GM19035 (cell line): ENCODE measurements around the gene DBNL.
A peak's percentile ranks its signal among the peaks of the same experiment; 100 is the strongest.

Experiments
- ATAC-seq: cut with Tn5 transposase; IDR thresholded peaks from one replicate; pipeline ENCODE4 v1.9.1; 2021; ENCODE audit not compliant: unreplicated experiment

The DBNL gene

GRCh38 chr7:44076101-44076895 is 31.8 kb downstream of the DBNL start:
- ATAC-seq = no peak

- ATAC-seq = no peak
These were observed 32.6 kb downstream of the DBNL start for GRCh38 chr7:44077061-44077460.

GRCh38 chr7:44077681-44078091 is 33.2 kb downstream of the DBNL start:
- ATAC-seq = no peak

- no peak for ATAC-seq
These were observed 34.0 kb downstream of the DBNL start for GRCh38 chr7:44078521-44078920.

- no peak for ATAC-seq
These were observed 35.0 kb downstream of the DBNL start for GRCh38 chr7:44079331-44080021.

DNA sequence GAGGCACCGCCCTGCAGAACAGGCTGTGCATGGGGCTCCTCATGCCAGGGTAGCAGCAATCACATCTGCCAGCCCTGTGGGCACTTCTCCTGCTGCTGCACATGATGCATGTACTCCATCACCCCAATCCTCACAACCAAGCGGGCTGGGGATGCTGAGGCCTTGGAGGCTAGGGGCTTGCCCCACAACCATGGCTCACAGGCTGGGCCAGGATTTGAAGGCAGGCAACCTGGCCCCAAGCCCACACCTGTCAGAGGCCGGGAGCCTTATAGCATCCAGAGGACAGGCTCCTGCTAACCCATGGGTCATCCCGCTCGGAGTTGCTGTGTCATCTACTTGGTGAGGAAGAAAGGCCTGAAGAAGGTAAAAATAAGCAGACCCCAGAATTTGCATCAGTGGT is 35.6 kb downstream of the DBNL start:
- no peak for ATAC-seq

DNA sequence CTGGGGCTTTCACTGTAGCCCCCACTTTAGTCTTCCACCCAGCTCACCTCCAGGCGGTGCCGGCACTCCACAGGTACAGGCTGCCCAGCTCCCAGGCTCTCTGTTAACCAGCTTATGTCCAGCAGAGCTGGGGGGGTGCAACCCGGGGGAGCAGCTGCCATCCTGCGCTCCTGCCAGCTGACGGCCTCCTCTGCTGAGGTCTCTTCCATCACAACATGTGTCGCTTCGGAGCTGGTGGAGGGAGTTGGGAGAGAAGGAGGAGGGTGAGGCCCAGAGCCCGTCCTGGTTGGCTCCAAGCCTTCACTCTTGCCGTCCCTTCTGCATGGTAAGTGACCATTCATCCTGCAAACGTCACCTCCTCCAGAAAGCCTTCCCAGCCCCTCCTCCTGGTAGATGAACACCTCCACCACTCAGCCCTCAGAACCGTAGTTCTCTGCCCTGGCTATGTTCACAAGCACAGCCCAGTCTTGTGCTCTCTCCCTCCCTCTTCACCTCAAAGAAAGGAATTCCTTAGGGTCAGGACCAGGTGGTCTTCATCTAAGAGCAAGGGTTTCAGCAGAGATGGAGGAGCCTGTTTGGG is 36.3 kb downstream of the DBNL start:
- ATAC-seq = no peak

DNA sequence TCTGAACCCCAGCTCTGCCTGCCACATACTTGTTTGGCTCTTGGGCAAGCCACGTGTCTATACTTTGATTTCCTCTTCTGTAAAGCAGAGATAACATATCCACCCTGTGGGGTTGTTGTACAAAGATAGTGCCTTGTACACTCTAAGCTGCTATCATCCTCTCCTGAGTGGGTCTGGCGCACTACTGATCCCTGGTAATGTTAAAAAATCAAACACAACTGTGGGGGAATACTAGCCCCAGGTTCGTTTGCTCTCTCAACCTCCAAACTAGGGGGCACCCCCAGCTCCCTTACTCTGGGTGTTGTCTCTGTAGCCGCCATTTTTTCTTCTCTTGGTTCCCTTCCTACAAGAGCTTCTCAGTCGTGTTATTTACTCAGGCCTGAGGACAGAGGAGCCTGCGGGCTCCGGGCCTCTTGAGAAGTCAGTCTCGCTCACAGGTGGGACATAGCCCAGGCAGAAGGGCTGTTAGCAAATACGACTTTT is 36.8 kb downstream of the DBNL start:
- ATAC-seq = no peak

GRCh38 chr7:44082541-44083207 is 38.2 kb downstream of the DBNL start:
- peak; percentile 90 for ATAC-seq

- no peak for ATAC-seq
These were observed 39.3 kb downstream of the DBNL start for GRCh38 chr7:44083796-44084195.

DNA sequence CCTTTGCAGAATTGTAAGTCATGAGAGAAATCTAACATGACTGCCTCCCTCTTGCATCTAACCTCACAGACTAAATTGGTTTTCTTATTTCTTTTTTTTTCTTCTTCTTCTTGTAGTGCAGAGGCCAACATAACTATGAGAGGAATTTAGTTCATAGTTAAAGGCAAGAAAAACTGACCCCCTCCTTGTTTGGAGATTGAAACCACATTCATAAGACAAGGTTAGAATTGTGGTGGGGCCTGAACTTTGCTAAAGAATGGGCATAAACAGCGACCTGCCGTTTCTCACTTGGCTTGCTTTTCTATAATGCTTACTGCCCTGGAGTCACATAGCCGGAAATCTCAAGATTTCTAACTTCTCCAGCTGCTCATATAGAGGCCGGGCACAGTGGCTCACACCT is 40.2 kb downstream of the DBNL start:
- no peak for ATAC-seq

GRCh38 chr7:44085546-44085945 is 41.0 kb downstream of the DBNL start:
- ATAC-seq = no peak

DNA sequence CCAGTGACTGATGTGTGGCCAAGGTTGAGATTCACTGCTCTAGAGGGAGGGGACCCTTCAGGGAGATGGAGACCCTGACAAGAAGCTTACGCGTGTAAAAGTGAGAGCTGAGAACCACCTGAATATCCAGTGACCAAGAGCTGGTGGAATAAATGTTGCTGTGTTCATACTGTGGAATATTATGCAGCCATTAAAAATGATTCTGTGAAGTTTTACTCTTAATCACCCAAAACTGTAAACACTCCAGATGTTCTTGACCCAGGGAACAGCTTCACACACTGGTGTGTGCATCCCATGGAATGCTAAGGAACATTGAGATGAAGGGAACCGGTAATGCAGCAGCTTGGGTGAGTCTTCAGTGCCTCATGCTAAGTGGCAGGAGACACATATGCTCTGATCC is 42.1 kb downstream of the DBNL start:
- no peak for ATAC-seq

DNA sequence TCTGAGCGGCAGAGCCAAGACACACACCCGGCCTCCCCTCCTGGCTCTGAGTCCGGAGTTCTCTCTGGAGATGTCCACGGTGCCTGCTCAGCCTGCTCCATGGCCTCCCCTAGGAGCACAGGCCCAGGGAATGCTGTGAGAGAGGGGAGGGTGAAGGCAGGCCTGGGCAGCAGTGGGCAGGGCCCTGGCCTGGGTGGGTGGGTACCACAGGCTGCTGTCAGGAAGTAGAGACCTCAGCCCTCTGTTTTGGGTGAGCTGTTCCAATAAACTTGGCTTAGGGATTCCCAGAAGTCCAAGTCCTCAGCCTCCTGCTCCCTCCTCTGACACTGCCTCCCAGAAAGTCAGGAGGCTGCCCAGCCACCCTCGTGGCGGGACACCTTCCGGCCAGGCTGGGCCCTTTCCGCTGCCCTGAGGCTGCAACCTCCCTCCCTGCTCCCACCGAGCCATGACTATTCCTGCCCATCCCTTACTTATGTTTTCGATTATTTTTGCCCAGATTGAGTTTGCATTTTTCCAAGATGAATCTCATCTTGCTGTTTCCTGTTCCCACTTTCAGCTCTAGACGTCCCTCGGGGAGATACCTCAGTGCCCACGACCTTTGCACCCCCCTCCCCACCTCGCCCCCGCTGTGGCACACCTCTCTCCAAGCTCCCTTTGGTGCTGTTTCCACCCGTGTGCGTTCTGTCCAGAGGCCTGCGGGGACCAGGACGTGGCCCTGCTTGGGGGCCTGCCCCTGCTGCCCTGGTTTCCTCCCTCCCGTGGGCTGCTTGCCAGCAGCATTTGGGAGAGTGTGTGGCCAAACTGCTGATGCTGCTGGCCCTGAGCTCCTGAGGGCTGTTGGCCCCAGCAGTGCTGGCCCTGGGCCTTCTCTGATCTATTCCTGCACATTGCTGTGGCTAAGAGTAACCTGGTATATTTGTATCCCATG is 43.7 kb downstream of the DBNL start:
- no peak for ATAC-seq

DNA sequence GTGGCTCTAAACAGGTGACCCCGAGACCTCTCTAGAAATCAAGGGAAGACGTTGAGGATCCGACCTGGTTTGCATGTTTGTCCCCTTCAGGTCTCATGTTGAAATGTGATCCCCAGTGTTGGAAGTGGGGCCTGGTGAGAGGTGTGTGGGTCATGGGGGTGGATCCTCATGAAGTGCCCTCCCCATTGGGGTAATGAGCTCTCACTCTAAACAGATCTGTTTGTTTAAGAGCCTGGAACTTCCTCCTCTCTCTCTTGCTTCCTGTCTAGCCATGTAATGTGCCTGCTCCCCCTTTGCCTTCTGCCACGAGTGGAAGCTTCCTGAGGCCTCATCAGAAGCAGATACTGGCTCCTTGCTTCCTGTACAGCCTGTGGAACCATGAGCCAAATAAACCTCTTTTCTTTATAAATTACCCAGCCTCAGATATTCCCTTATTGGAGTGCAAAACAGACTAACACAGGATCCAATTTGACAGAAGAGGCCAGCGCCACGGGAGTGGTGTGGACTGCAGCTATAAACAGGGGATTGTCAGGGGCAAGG is 48.7 kb downstream of the DBNL start:
- no peak for ATAC-seq

GRCh38 chr7:44094365-44094764 is 49.9 kb downstream of the DBNL start:
- no peak for ATAC-seq

DNA sequence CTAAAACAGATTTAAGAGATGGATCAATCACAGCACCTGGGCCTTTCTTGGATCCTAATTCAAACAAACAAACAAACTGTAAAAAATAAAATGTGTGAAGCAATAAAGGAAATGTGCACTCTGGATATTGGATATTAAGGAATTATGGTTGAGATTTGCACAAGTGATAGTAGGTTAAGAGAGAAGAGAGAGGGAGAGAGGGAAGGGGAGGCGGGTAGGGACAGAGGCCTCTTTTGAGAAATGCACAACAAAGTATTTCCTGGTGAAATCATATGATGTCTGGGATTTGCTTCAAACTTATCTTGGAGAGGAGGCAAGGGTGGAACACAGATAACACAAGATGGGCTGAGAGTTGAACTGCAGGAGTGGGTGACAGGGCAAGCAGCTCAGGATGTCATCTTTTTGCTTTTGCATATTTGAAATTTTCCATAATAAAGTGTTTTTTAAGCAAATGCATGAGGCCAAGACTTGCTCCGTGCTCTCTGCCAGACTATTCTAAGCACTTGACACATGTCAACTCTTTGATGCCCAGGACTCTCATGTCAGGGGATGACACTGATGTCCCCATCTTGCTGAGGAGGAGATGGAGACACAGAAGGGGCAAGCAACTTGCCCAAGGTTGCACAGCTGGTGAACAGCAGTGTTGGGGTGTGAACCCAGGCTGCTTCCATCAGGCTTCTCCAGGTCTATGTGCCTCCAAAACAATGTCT is 50.5 kb downstream of the DBNL start:
- ATAC-seq = no peak

GRCh38 chr7:44095781-44096180 is 51.3 kb downstream of the DBNL start:
- ATAC-seq = no peak

- no peak for ATAC-seq
These were observed 51.9 kb downstream of the DBNL start for GRCh38 chr7:44096326-44096881.
